ENCODE data around the gene WDR43.

DNA sequence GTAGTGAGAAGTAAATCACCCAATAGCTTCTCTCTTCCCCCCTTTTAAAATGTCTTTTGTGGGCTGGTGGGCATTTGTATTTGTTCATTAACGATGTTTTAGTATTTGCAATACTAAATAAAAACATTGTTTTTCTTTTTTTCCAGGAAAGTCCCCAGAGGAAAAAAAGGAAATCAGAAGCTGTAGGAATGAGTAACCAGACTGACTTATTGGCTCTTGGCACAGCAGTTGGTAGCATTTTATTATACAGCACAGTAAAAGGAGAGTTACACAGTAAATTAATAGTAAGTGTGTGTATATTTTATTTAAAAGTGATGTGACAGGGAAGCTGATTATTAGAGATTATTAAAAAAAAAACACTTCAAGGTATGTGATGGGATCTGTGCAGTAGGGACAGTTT lies 7.4 kb downstream of the WDR43 start:
- no peak for TF ChIP-seq SUZ12 (IDR thresholded peaks at IDR 0.05)
- no peak for TF ChIP-seq ZNF384 (IDR thresholded peaks at IDR 0.05)
- TF ChIP-seq SP1 (IDR thresholded peaks at IDR 0.05): no peak
- TF ChIP-seq FOXM1 (IDR thresholded peaks at IDR 0.05; ENCODE audit: borderline replicate concordance): no peak
- TF ChIP-seq CTBP1 (IDR thresholded peaks at IDR 0.05; ENCODE audit: borderline replicate concordance): no peak
- TF ChIP-seq LEF1 (IDR thresholded peaks at IDR 0.05; ENCODE audit: borderline replicate concordance): no peak
- TF ChIP-seq BHLHE40 (IDR thresholded peaks at IDR 0.05; ENCODE audit: borderline replicate concordance): no peak
- no peak for TF ChIP-seq TARDBP (IDR thresholded peaks at IDR 0.05)
- no peak for TF ChIP-seq ARNT (IDR thresholded peaks at IDR 0.05)
- TF ChIP-seq HDGF (IDR thresholded peaks at IDR 0.05; ENCODE audit: borderline replicate concordance): no peak
